WTC11 (cell line): Measurements from ENCODE around the gene CDC5L. TPM values are rescaled to one million over a fixed set of nuclear protein-coding genes. Genes with fewer than 3 reads are reported as not detected.

ENCODE experiments used
- ATAC-seq: fragments of 200-7000 bp; cut with Tn5 transposase; 2 replicates; pipeline ENCODE4 v1.10.0; 2021; ENCODE audit warnings: mild to moderate bottlenecking, moderate library complexity
- CTCF ChIA-PET: fragments of 300-600 bp; sonication (Branson Sonifier 250); formaldehyde crosslinking; loops from one replicate; lab custom pipeline; 2021; ENCODE audit warnings: antibody characterized with exemption; lab: Charles Lee
- POLR2A ChIA-PET: fragments of 350-600 bp; sonication (Branson Sonifier 250); formaldehyde crosslinking; loops from one replicate; lab custom pipeline; 2021; ENCODE audit warnings: antibody characterized with exemption; lab: Charles Lee
- DNase-seq: peaks from one replicate; pipeline ENCODE4 v3.0.0; 2021; ENCODE audit warnings: low spot score
- H3K27ac Mint-ChIP-seq: 2 replicates; pipeline ENCODE4 v1.8.0; 2021; ENCODE audit warnings: mixed read lengths
- H3K27me3 Mint-ChIP-seq: 2 replicates; pipeline ENCODE4 v1.8.0; 2021; ENCODE audit warnings: low read depth, mild to moderate bottlenecking, moderate library complexity, mixed read lengths
- H3K36me3 Mint-ChIP-seq: 2 replicates; pipeline ENCODE4 v1.8.0; 2021; ENCODE audit warnings: mixed read lengths
- H3K4me1 Mint-ChIP-seq: 2 replicates; pipeline ENCODE4 v1.8.0; 2022; ENCODE audit warnings: mixed read lengths
- H3K4me3 Mint-ChIP-seq: 2 replicates; pipeline ENCODE4 v1.8.0; 2021; ENCODE audit warnings: mild to moderate bottlenecking, moderate library complexity, mixed read lengths
- H3K9me3 Mint-ChIP-seq: 2 replicates; pipeline ENCODE4 v1.8.0; 2021; ENCODE audit warnings: mixed read lengths
- ATF3 ChIP-seq: sonication (generic); formaldehyde crosslinking; conservative IDR thresholded peaks from 2 replicates; pipeline ENCODE4 v1.8.1; 2022; ENCODE audit warnings: mild to moderate bottlenecking, missing genetic modification reagents
- E2F4 ChIP-seq: sonication (generic); formaldehyde crosslinking; IDR thresholded peaks from 2 replicates; pipeline ENCODE4 v1.8.1; 2022; ENCODE audit warnings: low read depth, mild to moderate bottlenecking, moderate library complexity, missing genetic modification reagents, borderline replicate concordance
- EMX1 ChIP-seq: fragments of 250-450 bp; sonication (Bioruptor Pico); IDR thresholded peaks from 2 replicates; pipeline ENCODE4 v1.8.0; 2021; ENCODE audit warnings: mild to moderate bottlenecking
- ERG ChIP-seq: fragments of 250-450 bp; sonication (Bioruptor Pico); IDR thresholded peaks from 2 replicates; pipeline ENCODE4 v1.8.0; 2021; ENCODE audit warnings: mild to moderate bottlenecking
- ESRRA ChIP-seq: sonication (generic); formaldehyde crosslinking; IDR thresholded peaks from 2 replicates; pipeline ENCODE4 v1.8.1; 2022; ENCODE audit warnings: mild to moderate bottlenecking, missing genetic modification reagents, borderline replicate concordance
- OVOL2 ChIP-seq: fragments of 250-450 bp; sonication (Bioruptor Pico); IDR thresholded peaks from 2 replicates; pipeline ENCODE4 v1.9.0; 2021; ENCODE audit warnings: mild to moderate bottlenecking, borderline replicate concordance
- TCF7 ChIP-seq: sonication (generic); formaldehyde crosslinking; IDR thresholded peaks from 2 replicates; pipeline ENCODE4 v1.8.0; 2022; ENCODE audit warnings: mild to moderate bottlenecking, low read depth, missing genetic modification reagents, moderate library complexity
- TEAD1 ChIP-seq: sonication (generic); formaldehyde crosslinking; IDR thresholded peaks from 2 replicates; pipeline ENCODE4 v1.8.0; 2022; ENCODE audit warnings: mild to moderate bottlenecking, missing genetic modification reagents
- ZBTB21 ChIP-seq: sonication (generic); formaldehyde crosslinking; IDR thresholded peaks from 2 replicates; pipeline ENCODE4 v1.8.1; 2023; ENCODE audit warnings: mild to moderate bottlenecking, missing genetic modification reagents, borderline replicate concordance
- ZNF121 ChIP-seq: sonication (generic); formaldehyde crosslinking; IDR thresholded peaks from 2 replicates; pipeline ENCODE4 v1.8.0; 2023; ENCODE audit warnings: missing genetic modification reagents
- ZNF532 ChIP-seq: fragments of 250-450 bp; sonication (Bioruptor Pico); IDR thresholded peaks from 2 replicates; pipeline ENCODE4 v1.9.0; 2021; ENCODE audit warnings: mild to moderate bottlenecking, borderline replicate concordance
- total RNA-seq: library from RNA; stranded (reverse); gene quantifications from 3 replicates; pipeline ENCODE4 v1.2.3, GENCODE V29; 2021
- TF ChIP-seq, protein P1 (sequence below): sonication (generic); formaldehyde crosslinking; IDR thresholded peaks from 2 replicates; pipeline ENCODE4 v1.8.1; 2023; ENCODE audit warnings: mild to moderate bottlenecking, missing genetic modification reagents, borderline replicate concordance
- TF ChIP-seq, protein P2 (sequence below): sonication (generic); formaldehyde crosslinking; IDR thresholded peaks from 2 replicates; pipeline ENCODE4 v1.8.0; 2022; ENCODE audit warnings: mild to moderate bottlenecking, missing genetic modification reagents
- TF ChIP-seq, protein P3 (sequence below): sonication (generic); formaldehyde crosslinking; IDR thresholded peaks from 2 replicates; pipeline ENCODE4 v1.8.1; 2023; ENCODE audit warnings: mild to moderate bottlenecking, missing genetic modification reagents, moderate library complexity
- TF ChIP-seq, protein P4 (sequence below): sonication (generic); formaldehyde crosslinking; conservative IDR thresholded peaks from 2 replicates; pipeline ENCODE4 v1.8.1; 2023; ENCODE audit warnings: mild to moderate bottlenecking, low read depth, missing genetic modification reagents, moderate library complexity

Gene CDC5L
- total RNA-seq, 1 experiment from 2014 or later, result 23.5 TPM

DNA sequence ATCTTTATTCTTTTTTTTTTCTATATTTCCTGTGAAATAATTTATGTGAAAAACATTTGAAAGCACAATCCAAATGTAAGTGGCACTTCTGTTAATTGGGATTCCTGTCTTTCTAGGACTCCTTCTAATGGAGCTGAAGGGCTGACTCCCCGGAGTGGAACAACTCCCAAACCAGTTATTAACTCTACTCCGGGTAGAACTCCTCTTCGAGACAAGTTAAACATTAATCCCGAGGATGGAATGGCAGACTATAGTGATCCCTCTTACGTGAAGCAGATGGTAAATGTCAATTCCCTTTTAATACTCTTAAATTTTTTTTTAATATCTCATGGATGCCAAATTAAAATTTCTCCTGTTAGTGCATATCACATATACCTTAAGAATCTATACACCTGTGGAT, 35.0 kb downstream of the CDC5L start:
- ChIA-PET POLR2A (interaction anchor here (0.6 kb wide), 1 partner anchor 580 kb away, joined by 3 read pairs; no protein-coding TSS in a partner anchor), CTCF (no interaction called here)
- Mint-ChIP-seq H3K27me3 (no peaks in the 10 kb centered on the region), H3K4me1 (no peaks in the 10 kb centered on the region), H3K4me3 (no peak overlapping the region), H3K27ac (no peak overlapping the region), H3K9me3 (no peaks in the 10 kb centered on the region), H3K36me3 (peaks cover 61% of the 10 kb centered on the region)
- DNase-seq, result no peak
- TF ChIP-seq, protein P1, sequence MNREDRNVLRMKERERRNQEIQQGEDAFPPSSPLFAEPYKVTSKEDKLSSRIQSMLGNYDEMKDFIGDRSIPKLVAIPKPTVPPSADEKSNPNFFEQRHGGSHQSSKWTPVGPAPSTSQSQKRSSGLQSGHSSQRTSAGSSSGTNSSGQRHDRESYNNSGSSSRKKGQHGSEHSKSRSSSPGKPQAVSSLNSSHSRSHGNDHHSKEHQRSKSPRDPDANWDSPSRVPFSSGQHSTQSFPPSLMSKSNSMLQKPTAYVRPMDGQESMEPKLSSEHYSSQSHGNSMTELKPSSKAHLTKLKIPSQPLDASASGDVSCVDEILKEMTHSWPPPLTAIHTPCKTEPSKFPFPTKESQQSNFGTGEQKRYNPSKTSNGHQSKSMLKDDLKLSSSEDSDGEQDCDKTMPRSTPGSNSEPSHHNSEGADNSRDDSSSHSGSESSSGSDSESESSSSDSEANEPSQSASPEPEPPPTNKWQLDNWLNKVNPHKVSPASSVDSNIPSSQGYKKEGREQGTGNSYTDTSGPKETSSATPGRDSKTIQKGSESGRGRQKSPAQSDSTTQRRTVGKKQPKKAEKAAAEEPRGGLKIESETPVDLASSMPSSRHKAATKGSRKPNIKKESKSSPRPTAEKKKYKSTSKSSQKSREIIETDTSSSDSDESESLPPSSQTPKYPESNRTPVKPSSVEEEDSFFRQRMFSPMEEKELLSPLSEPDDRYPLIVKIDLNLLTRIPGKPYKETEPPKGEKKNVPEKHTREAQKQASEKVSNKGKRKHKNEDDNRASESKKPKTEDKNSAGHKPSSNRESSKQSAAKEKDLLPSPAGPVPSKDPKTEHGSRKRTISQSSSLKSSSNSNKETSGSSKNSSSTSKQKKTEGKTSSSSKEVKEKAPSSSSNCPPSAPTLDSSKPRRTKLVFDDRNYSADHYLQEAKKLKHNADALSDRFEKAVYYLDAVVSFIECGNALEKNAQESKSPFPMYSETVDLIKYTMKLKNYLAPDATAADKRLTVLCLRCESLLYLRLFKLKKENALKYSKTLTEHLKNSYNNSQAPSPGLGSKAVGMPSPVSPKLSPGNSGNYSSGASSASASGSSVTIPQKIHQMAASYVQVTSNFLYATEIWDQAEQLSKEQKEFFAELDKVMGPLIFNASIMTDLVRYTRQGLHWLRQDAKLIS, result no peak
- no peak for ATAC-seq

DNA sequence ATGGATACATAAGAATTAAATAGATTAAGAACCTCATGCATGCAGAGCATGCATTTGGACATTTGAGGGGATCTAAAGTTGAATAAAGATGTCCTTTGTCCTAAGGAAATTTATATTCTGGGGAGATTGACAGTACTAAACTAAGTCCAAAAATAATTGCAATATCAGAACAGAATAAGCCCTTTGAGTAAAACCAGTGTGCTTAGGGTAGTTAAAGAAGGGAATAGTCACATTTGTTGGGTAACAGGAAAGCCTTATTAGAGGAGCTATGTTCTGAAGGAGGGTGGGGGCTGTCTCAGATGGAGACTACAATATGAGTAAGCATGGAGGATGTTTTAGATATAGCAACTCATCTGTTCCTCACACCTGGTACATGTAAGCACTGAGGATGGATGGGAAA, 35.8 kb downstream of the CDC5L start:
- peaks cover 60% of the 10 kb centered on the region for H3K36me3 Mint-ChIP-seq
- no peak overlapping the region for H3K4me3 Mint-ChIP-seq
- CTCF ChIA-PET, result no interaction called here
- no peaks in the 10 kb centered on the region for H3K9me3 Mint-ChIP-seq
- no peak for ATAC-seq
- H3K4me1 Mint-ChIP-seq, result no peaks in the 10 kb centered on the region
- no peak for DNase-seq
- H3K27me3 Mint-ChIP-seq, result no peaks in the 10 kb centered on the region
- TF ChIP-seq, protein P2, sequence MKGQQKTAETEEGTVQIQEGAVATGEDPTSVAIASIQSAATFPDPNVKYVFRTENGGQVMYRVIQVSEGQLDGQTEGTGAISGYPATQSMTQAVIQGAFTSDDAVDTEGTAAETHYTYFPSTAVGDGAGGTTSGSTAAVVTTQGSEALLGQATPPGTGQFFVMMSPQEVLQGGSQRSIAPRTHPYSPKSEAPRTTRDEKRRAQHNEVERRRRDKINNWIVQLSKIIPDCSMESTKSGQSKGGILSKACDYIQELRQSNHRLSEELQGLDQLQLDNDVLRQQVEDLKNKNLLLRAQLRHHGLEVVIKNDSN (CRISPR knock-in tag), result no peak
- TF ChIP-seq ATF3 (no peak), ZNF532 (no peak), EMX1 (CRISPR knock-in tag) (no peak), ERG (no peak), TEAD1 (CRISPR knock-in tag) (no peak), ZNF121 (no peak), E2F4 (no peak), ZBTB21 (CRISPR knock-in tag) (no peak), OVOL2 (CRISPR knock-in tag) (no peak), TCF7 (no peak), ESRRA (CRISPR knock-in tag) (no peak)
- TF ChIP-seq, protein P3, sequence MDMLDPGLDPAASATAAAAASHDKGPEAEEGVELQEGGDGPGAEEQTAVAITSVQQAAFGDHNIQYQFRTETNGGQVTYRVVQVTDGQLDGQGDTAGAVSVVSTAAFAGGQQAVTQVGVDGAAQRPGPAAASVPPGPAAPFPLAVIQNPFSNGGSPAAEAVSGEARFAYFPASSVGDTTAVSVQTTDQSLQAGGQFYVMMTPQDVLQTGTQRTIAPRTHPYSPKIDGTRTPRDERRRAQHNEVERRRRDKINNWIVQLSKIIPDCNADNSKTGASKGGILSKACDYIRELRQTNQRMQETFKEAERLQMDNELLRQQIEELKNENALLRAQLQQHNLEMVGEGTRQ, result no peak
- TF ChIP-seq, protein P4, sequence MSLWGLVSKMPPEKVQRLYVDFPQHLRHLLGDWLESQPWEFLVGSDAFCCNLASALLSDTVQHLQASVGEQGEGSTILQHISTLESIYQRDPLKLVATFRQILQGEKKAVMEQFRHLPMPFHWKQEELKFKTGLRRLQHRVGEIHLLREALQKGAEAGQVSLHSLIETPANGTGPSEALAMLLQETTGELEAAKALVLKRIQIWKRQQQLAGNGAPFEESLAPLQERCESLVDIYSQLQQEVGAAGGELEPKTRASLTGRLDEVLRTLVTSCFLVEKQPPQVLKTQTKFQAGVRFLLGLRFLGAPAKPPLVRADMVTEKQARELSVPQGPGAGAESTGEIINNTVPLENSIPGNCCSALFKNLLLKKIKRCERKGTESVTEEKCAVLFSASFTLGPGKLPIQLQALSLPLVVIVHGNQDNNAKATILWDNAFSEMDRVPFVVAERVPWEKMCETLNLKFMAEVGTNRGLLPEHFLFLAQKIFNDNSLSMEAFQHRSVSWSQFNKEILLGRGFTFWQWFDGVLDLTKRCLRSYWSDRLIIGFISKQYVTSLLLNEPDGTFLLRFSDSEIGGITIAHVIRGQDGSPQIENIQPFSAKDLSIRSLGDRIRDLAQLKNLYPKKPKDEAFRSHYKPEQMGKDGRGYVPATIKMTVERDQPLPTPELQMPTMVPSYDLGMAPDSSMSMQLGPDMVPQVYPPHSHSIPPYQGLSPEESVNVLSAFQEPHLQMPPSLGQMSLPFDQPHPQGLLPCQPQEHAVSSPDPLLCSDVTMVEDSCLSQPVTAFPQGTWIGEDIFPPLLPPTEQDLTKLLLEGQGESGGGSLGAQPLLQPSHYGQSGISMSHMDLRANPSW (CRISPR knock-in tag), result no peak
- TF ChIP-seq, all 79 proteins: peak for 0
- no peak overlapping the region for H3K27ac Mint-ChIP-seq
- POLR2A ChIA-PET, result no interaction called here
